ENCODE data around the gene GAS7.
A peak's percentile ranks its signal among the peaks of the same experiment; 100 is the strongest.
"Not testable (repeated sequence)": the region's sequence is repeated elsewhere in the genome, so short reads cannot be mapped to it uniquely, and the experiment has no call there.

The GAS7 gene

GRCh38 chr17:10010752-10011151 lies 187.7 kb downstream of the GAS7 start:
- no peak for DNase-seq

- DNase-seq = no peak
These were observed 194.7 kb downstream of the GAS7 start for GRCh38 chr17:10003705-10004104.

DNA sequence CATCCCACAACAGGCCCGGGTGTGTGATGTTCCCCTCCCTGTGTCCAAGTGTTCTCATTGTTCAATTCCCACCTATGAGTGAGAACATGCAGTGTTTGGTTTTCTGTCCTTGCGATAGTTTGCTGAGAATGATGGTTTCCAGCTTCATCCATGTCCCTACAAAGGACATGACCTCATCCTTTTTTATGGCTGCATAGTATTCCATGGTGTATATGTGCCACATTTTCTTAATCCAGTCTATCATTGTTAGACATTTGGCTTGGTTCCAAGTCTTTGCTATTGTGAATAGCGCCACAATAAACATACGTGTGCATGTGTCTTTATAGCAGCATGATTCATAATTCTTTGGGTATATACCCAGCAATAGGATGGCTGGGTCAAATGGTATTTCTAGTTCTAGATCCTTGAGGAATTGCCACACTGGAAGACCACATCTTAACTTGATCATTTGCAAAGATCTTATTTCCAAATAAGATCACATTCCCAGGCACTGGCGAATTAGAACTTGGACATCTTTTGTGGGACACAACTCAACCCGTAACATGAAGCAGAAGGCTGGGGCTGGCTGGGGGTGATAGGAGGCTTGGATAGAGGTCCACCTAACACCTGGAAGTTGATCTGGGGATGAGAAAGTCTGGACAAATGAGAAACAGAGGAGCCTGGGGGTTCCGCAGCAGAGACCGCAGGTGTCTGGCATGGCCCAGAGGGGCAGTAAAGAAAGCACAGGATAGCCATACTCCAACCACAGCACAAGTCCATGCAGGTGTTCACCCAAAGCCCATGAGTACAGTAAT lies 195.6 kb downstream of the GAS7 start:
- not testable (repeated sequence) for DNase-seq

GRCh38 chr17:10001306-10001873 lies 197.0 kb downstream of the GAS7 start:
- DNase-seq = no peak

DNA sequence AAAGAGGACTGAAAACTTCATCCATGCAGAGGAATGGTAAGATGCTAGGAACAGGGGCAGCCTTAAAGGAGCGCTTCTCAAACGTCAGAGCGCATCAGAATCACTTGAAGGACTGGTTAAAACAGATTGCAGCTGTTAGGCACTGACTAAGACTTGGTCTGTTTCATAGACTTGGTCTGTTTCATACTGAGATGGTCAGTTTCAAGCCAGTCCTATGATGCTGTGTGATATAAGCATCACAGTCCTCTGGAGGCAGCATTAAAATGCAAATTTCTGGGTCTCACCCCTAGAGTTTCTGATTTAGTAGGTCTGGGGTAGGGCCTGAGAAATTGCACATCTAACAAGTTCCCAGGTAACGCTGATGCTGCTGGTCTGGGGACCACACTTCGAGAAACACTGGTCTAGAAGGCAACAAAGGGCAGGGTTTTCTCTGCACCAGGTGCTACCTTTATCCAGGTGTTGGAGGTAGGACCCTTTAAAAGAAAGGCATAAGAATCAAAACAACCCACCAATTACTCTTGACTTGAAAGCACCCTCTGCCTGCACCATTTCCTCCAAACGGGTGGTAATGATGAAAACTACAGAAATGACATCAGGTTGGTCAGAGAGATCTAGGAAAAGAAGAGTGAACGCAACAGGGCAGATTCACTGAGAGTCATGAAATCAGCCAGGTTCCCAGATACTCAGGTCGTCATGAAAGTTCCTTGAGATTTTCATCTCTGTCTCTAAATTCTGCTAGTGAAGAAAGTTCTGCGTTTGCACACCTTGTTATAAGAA lies 198.3 kb downstream of the GAS7 start:
- no peak for DNase-seq

GRCh38 chr17:9998060-9998459 lies 200.3 kb downstream of the GAS7 start:
- DNase-seq = no peak

DNA sequence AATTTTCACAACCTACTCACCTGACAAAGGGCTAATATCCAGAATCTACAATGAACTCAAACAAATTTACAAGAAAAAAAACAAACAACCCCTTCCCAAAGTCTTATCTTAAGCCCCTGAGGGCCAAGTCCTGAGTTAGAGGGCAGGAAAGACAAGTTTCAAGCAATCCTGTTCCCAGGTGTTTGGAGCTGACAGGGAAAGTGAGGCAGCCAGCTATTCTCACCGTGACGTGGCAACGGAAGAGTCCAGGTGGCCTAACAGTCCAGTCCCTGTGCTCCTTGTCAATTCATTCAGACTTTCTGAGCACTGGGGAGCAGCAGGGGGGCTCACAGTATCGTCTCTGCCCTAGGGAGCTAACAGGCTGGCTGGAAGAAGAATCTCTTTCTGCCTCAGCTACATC lies 203.6 kb downstream of the GAS7 start:
- DNase-seq = no peak

GRCh38 chr17:9991796-9992195 lies 206.6 kb downstream of the GAS7 start:
- no peak for DNase-seq

DNA sequence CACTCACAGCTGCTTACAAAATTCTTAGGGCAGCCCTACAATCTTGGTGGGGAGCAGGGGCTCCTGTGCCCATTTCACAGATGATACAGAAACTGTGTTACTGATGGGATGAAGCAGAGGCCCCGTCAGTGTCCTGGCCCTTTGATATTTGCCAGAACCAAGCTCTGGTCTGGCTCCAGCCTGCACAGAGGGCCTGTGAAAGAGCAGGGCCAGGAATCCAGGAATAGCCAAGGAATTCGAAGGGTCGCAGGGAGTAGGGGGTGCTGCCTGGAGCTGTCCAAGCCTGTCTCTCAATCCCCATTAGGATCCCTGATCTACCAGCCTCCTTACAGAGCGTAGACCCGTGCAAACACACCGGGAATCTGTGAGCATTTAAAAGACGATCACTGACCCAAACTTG lies 207.1 kb downstream of the GAS7 start:
- DNase-seq = no peak

GRCh38 chr17:9987779-9988585 lies 210.4 kb downstream of the GAS7 start:
- peak; percentile 11 for DNase-seq

DNA sequence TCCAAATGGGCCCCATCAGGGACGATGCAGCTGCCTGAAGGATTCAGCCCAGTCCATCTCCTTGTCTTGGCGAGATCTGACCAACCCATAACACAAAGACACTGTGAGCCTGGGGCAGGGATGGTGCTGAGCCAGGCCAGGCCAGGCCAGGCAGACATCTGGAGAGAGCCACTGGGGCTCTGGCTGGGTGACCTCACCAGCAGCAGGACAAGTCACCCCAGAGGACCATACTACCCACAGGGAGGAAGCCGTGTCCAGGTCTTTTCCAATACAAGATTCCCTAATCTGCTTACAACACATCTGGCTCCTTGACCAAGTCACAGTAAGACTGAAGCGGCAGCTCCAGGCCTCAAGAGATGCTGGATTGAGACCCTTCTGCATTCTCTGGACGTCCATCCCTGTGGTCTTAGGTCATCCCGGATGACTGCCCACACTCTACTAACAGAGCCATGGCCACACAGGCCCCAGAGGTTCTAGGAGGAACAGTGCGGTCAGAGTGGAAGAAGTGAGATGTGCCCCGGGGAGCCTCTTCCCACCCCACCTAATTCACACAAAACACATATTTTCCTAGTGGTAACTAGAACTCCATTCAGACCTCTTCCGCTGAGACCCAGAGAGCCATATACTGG lies 211.5 kb downstream of the GAS7 start:
- no peak for DNase-seq

- DNase-seq = no peak
These were observed 212.8 kb downstream of the GAS7 start for GRCh38 chr17:9985646-9986045.

- DNase-seq = no peak
These were observed 213.6 kb downstream of the GAS7 start for GRCh38 chr17:9984768-9985167.

- peak; percentile 3 for DNase-seq
These were observed 216.2 kb downstream of the GAS7 start for GRCh38 chr17:9982159-9982558.

- no peak for DNase-seq
These were observed 217.0 kb downstream of the GAS7 start for GRCh38 chr17:9981344-9981915.

- no peak for DNase-seq
These were observed 218.9 kb downstream of the GAS7 start for GRCh38 chr17:9979463-9979995.

- DNase-seq = no peak
These were observed 221.2 kb downstream of the GAS7 start for GRCh38 chr17:9977180-9977575.

DNA sequence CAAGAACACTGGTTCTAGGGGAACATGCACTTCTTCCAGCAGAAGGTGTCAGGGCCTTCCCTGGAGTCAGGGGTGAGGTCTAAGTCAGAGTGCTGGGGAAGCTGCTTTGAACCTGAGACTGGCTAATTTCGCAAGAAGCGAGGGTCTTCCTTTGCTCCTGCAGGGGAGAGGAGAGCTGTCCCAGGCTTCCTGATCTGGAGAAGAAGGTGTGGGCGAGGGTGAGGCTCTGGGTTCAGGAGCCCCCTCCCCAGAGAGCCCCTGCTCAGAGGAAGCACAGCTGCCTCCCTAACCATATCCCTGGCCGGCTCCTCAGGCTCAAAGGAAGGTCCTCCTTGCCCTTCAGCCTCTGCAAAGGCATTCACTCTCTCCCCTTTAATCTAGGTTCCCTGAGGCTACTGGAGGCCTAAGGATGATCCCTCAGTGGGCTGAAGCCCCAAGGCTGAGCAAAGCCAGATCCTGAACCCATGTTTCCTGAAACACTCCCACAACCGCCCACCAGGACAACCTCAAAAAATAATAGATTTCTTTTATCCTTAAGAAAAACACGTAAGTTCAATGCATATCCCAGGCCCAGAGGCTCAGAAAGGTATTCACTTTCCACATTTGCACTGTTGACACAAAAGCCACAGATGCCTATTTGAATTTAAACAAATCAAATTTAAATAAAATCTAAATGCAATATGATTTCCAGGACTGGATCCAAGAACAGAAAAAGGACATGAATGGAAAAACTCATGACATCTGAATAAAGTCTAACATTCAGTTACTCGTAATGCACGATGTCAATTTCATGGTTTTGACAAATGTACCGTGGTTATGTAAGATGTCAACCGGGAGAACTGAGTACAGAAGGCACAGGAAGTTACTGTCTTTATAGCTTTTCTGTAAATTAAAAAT lies 221.9 kb downstream of the GAS7 start:
- no peak for DNase-seq

GRCh38 chr17:9974448-9975381 lies 223.7 kb downstream of the GAS7 start:
- DNase-seq = no peak

Data from RPMI8226 (cell line).